Erythroblast (primary cell): ENCODE data around the gene SLC6A9.

ENCODE experiments used
- DNase-seq, 2 experiments: peaks; one replicate each; lab custom pipeline; 2025; lab: John Stamatoyannopoulos, UW
- GATA1 ChIP-seq: IDR thresholded peaks from 2 replicates; pipeline ENCODE4 v1.6.1; 2011; ENCODE audit warnings: low read depth, mild to moderate bottlenecking, control low read depth, low read length, moderate library complexity
- POLR2A ChIP-seq: IDR thresholded peaks from 2 replicates; pipeline ENCODE4 v1.6.1; 2011; ENCODE audit warnings: mild to moderate bottlenecking, low read length

The SLC6A9 gene

DNA sequence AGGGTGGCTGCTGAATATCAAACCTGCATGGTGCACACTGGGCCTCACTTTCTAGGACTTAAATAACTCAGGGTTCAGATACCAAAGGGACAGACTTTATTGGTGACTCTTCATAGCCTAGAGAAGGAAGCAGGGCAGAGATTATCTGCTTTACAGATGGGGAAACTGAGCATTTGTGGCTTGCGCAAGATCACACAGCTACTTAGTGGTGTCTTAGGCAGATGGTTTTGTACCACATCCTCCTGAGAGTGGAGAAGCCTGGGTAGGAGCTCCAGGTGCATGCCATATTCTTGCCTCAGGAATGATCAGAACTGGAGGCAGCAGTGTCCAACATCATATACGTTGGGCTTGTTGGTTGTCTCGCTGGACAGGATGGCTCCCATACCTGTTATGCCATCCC is 68.3 kb downstream of the SLC6A9 start:
- TF ChIP-seq POLR2A (no peak), GATA1 (no peak)

DNA sequence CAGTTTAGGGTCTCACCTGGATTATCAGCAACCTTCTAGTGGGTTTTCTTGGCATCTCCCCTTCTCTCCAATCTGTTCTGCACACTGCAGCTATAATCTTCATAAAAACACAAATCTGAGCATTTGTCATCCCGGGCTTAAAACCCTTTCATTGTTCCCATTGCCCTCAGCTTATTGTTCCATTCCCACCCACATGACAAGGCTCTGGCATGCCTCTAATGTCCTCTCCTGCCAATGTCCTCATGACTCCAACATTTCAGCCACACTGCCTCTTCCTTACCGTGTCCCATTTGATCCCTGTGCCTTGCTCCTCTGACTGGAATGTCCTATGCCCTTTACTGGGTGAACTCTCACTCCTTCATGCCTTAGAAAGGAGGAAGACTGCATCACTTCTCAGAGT is 68.9 kb downstream of the SLC6A9 start:
- no peak for TF ChIP-seq POLR2A
- no peak for TF ChIP-seq GATA1
- no peak for DNase-seq

More for the DNA sequence above, 68.3 kb downstream of the SLC6A9 start:
- no peak for DNase-seq

DNA sequence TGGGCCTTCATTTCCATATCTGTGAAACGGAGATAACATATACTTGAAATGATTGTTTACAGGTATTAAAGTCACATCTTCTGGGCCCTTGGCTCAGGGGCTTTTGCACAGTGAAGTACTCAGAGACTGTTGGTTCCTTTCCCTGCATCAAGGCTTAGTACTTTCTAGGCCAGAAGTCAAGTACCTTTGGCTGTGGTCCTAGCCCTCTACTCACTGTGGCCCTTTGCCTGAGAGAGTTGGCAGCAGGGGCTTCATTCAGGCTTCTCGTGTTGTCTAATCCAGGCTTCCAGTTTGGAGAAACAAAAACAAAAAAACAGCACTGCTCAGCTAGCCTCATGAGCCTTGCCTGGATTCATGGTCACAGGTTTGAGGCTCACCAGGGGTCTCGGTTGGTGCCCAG is 69.6 kb downstream of the SLC6A9 start:
- DNase-seq = no peak
- no peak for TF ChIP-seq GATA1
- no peak for TF ChIP-seq POLR2A

DNA sequence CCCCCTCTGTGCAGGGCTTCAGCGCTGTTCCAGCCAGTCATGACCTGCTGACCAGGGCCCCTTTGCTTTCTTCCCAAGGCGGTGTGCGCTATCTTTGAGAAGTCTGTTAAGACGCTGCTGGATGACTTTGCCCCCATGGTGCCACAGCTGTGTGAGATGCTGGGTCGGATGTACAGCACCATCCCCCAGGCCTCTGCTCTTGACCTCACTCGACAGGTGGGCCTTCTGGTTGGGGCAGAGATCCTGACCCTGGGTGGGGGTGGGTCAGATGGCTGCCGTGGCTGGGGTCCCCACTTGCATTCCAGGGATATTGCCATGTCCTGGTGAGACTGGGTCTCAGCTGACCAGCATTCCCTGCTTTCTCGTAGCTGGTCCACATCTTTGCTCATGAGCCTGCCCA is 70.5 kb downstream of the SLC6A9 start:
- DNase-seq = no peak
- no peak for TF ChIP-seq GATA1
- TF ChIP-seq POLR2A = no peak

DNA sequence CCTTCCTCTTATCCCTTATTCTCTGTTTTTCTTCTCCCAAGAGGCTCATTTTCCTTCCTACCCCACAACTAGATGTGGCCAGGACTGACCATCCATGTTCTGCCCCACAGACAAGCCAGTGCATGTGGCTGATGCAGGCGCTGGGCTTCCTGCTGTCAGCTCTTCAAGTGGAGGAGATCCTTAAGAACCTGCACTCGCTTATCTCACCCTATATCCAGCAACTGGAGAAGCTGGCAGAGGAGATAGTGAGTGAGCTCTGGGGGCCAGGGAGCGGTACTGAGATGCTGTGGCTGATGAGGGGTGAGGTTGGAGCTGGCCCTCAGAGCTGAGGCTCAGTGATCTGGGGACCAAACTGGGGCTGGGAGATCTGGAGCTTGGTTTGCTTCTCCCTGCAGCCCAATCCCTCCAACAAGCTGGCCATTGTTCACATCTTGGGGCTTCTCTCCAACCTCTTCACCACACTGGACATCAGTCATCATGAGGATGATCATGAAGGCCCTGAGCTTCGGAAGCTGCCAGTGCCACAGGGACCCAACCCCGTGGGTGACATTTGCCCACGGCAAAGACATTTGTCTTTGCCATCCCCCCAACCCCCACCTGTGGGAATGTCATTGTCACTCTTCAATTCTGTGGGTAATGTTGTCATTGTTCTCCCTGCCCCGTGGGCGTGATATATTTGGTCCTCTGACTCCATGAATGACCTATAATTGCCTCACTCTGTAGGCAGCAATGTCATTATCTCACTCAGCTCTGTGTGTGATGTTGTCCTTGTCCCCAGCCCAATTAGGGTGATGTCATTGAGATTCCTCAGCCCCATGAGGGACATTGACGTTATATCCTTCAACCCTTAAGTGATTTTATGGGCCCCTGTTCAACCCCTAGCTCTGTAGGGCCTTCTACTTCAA is 72.7 kb downstream of the SLC6A9 start:
- no peak for TF ChIP-seq POLR2A
- peak; percentile 76 for TF ChIP-seq GATA1

DNA sequence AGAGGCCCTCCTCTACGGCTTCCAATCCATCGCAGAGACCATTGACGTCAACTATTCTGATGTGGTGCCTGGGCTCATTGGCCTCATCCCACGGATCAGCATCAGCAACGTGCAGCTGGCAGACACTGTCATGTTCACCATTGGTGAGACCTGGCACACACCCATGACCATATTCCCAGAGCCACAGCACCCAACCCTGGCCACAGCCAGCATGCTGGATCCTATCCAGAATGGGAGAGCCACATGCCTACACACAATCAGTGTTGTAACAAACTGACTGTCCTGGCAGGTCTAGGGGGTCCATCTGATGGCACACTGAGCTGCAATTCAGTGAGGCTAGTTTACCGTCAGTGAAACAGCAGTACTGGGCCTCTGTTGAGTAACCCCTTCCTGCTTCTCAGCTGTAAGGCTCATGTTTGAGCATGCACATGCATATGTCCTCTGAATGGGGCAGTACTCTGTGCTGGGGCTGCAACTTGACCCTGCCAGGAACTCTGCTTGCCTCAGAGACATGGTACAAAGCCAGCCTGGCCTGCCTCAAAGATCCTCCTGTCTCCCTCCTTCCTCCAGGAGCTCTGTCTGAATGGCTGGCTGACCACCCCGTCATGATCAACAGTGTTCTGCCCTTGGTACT is 73.7 kb downstream of the SLC6A9 start:
- TF ChIP-seq POLR2A (no peak), GATA1 (no peak)
- DNase-seq = no peak

More for the DNA sequence above, 72.7 kb downstream of the SLC6A9 start:
- peak; percentile 87 to 93 for DNase-seq

DNA sequence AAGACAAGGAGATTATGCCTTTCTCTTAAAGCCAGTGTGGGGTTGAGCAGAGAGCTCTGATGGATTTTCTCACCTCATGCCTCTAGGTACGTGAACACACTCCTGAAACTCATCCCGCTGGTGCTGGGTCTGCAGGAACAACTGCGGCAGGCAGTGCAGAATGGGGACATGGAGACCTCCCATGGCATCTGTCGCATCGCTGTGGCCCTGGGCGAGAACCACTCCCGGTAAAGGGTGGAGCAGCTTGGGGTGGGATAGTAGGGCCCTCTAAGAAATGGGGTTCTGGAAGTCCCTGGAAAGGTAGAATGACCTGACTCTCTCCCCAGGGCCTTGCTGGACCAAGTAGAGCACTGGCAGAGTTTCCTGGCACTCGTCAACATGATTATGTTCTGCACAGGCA is 75.0 kb downstream of the SLC6A9 start:
- TF ChIP-seq GATA1 (no peak), POLR2A (no peak)
- DNase-seq = no peak

DNA sequence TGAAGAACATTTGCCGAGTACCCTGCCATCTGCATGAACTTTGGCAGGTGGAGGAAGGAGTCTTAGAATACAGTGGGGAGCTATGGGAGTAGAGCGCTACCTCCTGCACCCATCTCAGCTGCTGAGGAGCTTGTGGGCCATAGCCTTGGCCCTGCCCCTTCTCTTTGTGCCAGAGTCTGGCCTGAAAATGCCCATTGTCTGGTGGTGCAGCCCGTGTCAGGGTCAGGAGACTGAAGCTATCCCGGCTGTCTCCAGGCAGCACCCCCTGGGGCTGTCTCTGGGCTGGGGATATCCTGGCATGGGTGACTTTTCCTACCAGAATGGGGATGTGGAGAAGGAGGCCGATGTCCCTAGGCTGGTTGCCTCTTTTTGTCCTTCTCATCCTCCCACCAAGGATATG is 77.2 kb downstream of the SLC6A9 start:
- TF ChIP-seq POLR2A (no peak), GATA1 (no peak)
- no peak for DNase-seq

DNA sequence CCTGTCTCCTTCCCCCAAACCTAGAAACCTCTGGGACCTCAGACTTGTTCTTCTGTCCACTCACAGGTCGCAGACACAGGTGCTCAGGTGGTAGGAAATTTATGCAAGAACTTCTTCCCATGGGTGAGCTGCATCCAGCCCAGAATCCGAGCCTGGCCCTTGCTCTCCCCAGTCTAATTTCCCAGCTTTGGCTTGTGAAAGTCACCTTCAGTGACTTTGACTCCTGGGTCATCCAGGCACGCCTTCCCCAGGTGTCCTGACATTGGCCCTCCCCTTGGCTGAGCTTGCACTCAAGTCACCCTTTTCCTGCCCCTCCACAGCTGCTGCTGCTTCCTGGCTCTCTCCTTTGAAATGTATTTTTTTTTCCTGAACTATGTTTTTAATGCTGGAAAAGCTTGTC is 77.9 kb downstream of the SLC6A9 start:
- TF ChIP-seq POLR2A = no peak
- TF ChIP-seq GATA1 = no peak
- DNase-seq = no peak

DNA sequence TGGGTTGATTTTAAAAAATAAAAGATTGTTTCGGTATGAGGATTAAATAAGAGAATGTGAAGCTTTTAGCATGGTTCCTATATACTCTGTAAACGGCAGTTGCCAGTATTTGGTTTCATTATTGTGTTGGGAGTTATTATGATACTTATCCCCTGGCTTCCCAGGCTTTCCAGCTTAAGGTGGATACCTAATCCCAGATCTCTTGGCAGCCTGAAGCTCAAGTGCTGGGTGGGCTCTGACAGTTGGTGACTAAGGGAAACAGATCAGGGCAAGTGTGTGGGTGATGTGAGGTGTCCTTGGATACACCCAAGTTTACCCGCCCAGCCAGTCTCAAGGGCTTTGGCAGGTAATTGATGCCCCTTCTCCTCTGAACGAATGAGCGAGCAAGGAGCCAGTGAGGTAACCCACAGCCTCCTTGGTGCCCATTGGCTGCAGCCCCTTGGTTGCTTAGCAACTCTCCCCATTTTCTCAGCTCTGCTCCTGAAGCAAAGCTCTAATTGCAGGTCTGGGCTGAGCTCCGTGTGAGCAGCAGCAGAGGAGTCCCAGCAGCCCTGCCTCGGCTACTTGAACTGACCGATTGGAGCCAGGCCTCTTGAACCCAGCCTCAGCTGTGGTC is 78.4 kb downstream of the SLC6A9 start:
- peak; percentile 74 to 77 for DNase-seq
- TF ChIP-seq POLR2A = no peak
- TF ChIP-seq GATA1 = no peak

DNA sequence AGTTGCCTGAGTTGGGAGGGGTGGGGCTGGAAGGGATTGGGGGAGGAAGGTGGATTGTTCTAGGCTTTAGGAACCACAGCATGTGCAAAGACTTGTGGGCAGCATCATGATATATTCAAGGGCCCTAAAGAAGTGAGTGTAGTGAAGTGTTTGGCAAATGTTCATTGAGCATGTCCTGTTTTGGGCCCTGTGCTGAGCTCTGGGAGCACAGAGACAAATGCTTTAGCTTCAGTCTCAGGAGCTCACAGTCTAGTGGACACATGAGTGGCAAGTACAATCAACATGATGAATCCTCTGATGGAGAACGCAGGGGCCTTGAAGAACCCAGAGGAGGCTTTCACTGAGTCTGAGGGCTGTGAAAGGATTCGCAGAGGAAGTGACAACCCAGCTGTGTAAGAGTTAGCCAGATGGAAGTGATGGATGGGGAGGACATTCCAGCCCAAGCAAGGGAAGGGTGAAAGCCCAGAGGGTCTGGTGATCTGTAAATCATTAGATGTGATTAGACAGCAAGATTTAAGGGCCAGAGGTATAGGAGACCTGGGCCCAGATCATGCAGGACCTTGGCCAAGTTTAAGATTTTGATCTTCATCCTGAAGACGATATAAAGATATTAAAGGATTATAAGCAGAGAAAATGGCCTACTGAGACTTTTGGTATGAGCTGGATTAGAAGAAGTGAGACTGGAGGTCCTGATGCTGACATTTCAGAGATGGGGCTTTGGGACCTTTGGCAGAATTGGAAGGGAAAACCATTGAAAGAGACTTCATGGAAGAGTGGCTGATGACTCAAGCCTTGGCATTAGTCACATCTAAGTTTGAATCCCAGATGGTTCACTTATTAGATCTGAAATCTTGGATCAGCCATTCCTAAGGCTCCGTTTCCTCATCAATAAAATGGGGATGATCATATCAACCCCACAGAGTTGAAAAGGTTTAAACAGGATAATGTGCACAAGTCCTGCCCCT is 80.0 kb downstream of the SLC6A9 start:
- no peak for DNase-seq
- TF ChIP-seq POLR2A = no peak
- TF ChIP-seq GATA1 = no peak

DNA sequence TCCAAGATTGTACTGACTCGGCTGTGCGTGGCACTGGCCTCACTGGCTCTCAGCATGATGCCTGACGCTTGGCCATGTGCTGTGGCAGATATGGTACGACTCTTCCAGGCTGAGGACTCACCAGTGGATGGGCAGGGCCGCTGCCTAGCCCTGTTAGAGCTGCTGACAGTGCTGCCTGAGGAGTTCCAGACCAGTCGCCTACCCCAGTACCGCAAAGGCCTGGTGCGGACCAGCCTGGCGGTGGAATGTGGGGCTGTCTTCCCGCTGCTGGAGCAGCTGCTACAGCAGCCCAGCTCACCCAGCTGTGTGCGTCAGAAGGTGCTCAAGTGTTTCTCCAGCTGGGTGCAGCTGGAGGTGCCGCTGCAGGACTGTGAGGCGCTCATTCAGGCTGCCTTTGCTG is 81.6 kb downstream of the SLC6A9 start:
- no peak for DNase-seq
- no peak for TF ChIP-seq POLR2A
- no peak for TF ChIP-seq GATA1
